ENCODE data around the gene MAP2K5.
"Not testable (repeated sequence)": the region's sequence is repeated elsewhere in the genome, so short reads cannot be mapped to it uniquely, and the experiment has no call there.

MAP2K5 gene

DNA sequence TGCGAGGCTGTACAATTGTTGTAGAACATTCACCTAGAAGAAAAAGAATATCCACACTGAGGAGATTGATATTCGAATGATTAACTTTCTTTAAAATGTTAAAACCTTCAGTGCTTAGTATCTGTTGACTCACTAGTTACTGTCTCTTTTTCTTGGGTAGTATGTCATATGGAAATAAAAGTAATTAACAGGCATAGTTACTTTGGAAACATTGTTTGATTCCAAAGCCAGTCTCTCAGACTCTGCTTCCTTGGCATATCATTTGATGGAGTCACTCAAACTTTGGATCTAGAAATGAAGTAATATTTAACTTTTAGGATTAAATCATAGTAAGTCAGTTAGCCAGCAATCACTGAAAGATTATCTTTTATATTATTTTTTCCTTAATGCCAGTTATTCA is 63.4 kb downstream of the MAP2K5 start:
- DNase-seq: no peak

DNA sequence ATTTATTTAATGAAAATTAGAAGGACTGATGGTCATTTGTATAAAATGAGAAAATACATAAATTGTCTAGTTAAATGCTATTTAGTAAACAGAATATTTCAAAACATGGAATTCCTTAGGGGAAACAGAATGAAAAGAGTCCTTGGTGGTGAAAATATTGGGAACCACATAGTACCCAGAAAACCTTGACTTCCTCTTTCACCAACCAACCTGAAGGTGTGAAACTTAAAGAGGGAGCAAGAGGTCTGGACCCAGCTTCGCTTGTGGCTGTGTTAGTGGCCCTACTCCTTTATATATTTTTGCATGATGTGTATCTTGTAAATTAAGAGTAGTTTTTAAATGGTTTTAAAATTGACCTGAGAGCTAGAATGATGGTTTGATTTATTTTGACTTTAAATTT is 64.2 kb downstream of the MAP2K5 start:
- DNase-seq: no peak

DNA sequence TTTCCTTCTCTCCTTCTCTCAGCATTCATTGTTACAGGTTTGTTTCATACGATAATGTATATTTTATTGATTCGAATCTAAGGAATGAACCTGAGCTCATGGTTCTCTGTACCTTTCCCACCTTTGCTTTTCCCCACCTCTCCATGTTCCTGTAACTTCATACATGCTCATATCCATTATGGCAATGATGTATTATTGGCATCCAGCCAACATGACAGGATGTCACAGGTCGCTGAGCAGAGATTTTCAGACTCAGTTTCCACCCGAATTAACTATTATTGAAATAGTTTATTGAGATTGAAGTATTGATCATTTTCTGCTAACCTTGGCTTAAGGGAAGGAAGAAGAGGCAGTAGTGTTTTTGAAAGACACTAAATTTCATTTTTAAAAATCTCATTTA is 64.8 kb downstream of the MAP2K5 start:
- no peak for DNase-seq

DNA sequence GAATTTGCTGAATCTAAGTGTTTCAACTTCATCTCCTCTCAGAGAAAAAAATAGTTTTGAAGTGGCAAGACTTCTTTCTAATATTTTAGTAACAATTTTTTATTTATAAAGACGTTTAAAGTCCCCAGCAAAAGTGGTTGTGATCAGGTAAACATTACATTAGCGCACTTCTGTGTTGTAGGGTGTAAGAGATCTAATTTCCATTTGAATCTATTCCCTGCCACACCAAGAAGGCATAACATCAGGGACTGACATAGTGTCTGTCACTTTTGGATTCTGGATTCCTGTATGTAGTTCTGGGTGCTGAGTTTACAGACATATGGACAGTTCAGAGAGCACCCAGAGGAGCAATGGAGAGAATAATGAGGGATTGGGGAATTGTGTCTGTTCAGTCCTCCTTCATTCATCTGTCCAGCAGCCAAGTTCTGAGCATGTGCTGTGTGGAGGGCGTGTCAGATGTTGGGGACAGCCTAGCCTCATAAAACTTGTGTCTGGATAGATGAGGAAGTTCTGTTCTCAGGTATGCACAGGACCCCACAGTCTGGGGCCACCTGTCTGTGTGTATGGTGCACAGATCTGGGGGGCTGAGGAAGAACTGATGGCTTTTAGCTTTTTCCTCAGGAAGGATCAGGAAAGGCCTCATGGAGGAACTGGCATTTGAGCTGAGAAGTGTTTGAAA is 65.6 kb downstream of the MAP2K5 start:
- DNase-seq: no peak

DNA sequence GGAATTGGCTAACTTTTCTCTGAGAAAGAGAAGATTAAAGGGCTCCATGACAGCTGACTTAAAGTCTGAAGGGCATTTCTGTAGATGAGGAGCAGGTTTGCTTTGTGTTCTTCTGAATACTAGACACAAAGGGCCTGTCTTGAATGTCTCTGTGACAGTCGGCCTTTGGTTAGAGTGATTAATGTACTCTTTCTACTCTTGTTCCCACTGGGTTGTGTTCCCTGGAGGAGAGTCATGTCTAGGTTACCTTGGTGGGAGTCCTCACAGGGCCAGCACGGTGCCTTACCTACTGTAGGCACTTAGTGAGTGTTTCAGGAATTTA is 66.1 kb downstream of the MAP2K5 start:
- no peak for DNase-seq

DNA sequence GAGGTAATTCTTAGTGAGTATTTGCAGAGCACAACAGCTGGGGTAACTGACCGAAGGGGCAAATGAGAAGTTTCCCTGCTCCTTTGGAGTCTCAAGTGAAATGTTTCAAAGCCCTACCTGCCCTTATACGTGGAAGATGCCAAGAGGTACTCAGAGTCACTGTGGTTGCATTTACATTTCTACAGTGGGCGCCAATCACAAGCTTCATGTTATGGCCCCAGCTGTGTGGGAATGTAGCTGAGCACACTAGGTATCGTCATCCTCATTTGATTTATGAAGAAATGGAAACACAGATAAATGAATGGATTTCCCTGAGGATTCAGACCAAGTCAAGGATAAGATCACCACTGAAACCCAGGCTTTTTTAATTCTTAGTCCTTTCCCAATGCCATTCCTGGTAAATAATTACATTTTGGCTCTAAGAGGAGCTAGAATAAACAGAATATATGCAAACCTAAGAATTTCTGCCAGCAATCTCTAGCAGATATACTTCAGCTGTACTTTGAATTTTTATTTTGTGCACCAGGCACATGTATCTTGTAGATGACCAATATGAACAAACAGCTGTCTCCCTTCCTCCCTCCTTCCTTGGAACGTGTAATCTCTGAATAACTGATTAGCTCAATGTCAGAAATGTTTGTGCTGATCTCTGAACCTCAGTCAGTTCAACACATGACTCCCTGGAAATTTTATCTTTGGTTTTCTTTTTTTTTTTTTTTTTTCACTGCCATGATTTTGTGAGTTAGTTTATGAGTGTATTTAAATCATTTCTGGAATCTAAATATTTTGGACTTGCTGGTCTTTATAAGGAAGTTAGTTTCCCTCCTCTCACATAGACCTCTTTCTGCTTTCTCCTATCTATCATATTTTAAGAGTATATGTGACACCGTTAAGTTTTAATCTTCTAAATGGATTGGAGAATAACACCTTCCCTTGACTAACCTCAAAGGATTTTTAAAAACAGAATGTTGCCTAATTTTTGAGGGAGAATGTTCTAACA is 69.2 kb downstream of the MAP2K5 start:
- no peak for DNase-seq

DNA sequence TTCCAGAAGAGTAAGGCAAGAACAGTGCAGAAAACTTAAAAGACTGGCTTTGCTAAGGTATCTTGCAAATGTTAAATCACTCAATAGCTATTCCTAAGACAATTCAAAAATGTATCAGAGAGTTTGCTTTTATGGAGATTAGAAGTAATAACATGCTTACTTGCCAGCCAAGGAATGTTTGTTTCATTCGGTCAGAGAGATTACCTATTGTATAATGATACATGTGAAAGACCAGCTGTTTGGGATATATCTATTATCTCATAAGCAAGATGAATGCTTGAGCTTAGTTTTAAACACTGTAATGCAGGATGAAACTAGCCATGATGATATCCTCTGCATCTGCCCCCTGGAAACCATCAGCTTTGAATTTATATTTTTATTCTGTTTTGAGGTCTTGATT is 70.7 kb downstream of the MAP2K5 start:
- no peak for DNase-seq

DNA sequence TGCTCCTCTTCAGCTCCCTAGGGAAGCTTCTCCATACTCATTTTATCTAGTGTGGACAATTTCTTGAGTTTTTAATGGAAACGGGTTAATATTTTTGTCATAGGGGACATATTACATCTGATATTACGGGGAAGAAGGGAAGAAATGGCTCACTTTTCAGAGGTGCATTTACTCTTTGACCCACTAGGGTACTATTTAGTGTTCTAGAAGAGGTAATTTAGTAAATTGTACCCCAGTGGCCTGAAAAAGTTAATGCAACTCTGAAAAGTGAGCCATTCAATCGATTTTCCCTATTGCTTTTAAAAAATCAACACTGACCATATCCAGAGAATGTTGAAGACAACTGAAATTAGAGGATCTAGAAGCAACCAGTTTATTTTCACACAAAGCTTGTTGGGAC is 71.2 kb downstream of the MAP2K5 start:
- DNase-seq: no peak

DNA sequence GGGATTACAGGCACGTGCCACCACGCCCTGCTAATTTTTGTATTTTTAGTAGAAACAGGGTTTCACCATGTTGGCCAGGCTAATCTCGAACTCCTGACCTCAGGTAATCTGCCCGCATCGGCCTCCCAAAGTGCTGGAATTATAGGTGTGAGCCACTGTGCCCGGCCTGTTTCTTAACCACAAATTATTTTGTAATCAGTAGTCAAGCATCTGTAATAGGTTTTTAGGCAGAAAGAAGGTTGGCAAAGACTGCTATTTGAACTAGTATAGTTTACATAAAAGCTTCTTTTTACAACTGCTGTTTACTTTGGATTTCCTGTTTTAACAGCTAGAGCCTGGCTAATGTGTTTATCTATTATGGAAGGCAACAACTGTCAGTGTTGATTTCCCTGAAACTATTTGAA is 72.6 kb downstream of the MAP2K5 start:
- not testable (repeated sequence) for DNase-seq

DNA sequence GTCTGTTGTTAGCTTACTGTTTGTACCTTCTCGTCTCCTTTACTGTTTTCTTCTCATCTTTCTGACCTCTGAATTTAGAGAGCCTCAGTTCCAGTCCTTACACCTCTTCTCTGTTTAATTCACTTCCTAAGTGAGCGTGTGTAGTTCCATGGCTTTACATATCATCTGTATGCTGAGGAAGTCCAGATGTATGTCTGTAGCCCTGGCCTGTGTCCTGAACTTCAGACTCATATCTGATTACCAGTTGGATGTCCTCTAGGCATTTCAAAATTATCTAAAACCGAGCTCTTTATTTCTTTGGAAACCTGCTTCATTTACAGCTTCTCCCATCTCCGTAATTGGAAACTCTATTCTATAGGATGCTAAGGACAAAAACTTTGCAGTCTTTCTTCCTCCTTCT is 75.8 kb downstream of the MAP2K5 start:
- no peak for DNase-seq

DNA sequence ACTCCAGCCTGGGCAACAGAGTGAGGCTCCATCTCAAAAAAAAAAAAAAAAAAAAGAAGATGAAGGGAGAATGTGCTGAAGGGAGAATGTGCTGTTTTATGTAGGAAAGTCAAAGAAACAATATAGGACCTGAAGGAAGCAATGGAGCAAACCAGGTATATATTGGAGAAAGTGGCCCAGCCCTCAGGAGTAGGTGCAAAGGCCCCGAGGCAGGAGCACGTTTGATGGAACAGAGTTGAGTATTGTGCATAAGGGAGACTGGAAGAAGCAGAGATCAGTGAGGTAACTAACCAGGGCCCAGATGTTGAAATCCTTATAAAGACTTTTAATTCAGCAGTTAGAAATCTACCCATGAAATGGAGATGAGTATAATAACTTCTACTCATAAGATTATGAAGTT is 79.6 kb downstream of the MAP2K5 start:
- DNase-seq: no peak

DNA sequence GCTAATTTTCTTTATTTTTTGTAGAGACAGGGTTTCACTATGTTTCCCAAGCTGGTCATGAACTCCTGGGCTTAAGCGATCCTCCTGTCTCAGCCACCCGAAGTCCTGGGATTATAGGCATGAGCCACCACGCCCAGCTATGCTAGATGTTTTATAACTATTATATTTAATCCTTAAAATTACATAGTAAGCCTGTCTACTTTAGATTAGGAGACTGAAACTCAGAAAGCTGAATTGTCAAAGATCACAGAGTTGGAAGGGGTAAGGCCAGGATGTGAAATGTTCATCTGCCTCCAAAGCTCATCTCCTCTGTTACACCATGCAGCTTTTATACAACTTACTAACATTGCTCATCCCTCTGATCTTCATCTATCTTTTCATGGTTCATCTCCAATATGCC is 89.8 kb downstream of the MAP2K5 start:
- no peak for DNase-seq

DNA sequence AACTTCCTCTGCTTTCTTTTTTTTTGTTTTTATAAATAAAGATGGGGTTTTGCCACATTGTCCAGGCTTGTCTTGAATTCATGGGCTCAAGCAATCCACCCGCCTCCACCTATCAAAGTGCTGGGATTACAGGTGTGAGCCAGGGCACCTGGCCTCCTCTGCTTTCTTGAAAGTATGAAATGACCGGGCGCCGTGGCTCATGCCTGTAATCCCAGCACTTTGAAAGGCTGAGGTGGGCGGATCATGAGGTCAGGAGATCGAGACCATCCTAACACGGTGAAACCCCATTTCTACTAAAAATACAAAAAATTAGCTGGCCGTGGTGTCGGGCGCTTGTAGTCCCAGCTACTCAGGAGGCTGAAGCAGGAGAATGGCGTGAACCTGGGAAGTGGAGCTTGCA is 93.4 kb downstream of the MAP2K5 start:
- not testable (repeated sequence) for DNase-seq

DNA sequence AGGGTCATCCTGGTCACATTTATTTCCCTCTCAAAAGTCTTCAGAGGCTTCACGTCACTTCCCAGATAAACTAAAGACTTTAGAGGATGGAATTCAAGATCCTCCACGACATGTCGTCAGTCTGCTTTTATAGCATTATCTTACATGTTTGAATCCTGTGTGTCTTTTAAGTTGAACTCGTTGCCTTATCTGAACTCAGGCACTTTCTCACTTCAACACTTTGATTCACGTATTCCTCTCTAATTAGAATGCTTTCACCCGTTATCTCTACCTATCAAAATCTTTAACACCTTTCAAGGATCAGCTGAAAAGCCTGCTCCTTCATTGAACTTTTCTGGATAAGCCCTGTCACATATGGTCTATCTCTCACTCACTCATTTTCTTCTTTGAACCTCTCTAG is 97.1 kb downstream of the MAP2K5 start:
- no peak for DNase-seq

DNA sequence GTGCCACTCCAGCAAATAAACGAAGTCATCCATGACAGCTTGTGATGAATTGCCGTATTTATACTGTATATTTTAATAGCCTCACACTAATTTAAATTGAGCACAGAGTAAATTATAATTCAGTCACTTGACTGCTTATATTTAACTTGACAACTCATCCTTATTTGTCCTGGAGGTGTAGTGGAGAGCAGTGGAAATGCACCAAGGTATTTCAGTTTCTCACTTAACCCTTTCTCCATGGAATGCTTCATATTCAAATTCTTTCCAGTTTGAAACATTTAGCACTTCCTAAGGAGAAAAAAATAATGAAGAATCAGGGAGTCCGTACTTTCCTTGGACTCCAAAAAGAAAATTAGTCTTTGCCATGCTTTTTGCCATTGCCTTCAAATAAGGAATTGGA is 99.0 kb downstream of the MAP2K5 start:
- DNase-seq: no peak

DNA sequence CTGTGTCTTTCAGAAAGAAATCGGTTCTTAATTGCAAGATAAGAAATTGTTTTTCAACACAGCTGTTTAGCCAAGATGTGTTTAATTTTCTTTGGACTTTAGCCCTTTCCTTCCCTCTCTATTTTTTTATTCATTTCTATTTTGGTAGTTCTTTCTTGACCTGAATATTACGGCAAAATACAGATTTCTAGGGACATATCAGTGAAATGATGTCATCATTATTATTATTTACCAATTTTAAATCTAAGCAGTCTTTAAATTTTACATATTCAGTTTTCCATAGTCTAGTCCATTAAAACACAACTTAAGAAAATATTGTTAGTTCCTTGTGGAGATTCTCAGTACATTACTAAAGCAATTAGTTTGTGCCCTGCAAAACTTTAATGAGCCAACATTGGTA is 104.3 kb downstream of the MAP2K5 start:
- no peak for DNase-seq

DNA sequence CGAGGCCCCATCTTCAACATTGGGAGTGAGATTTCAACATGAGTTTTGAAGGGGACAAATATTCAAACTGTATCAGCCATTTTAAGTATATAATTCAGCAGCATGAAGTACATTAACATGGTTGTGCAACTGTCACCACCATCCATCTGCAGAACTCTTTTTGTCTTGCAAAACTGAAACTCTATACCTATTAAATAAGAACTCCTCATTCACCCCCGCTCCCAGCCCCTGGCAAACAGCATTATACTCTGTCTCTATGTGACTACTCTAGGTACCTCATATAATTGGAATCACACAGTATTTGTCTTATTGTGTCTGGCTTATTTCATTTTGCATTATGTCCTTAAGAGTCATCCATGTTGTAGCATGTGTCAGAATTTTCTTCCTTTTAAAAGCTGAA is 110.1 kb downstream of the MAP2K5 start:
- no peak for DNase-seq

DNA sequence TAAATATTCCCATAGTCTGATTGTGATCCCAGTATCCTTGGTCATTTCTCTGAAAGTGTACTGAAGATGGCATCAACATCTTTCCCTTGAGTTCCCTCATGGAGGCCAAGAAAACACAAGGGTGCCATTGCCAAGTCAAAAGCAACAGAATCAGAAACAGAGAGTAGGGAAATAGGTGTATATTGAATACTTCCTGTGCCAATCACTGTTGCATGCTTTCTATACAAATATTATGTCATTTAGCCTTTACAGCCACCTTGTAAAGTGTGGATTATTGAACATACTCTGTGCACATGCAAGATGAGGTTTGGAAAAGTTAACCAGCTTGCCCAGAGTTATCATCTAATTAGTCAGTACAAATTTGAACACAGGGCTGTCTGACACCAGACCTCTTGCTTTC is 117.9 kb downstream of the MAP2K5 start:
- DNase-seq: no peak

DNA sequence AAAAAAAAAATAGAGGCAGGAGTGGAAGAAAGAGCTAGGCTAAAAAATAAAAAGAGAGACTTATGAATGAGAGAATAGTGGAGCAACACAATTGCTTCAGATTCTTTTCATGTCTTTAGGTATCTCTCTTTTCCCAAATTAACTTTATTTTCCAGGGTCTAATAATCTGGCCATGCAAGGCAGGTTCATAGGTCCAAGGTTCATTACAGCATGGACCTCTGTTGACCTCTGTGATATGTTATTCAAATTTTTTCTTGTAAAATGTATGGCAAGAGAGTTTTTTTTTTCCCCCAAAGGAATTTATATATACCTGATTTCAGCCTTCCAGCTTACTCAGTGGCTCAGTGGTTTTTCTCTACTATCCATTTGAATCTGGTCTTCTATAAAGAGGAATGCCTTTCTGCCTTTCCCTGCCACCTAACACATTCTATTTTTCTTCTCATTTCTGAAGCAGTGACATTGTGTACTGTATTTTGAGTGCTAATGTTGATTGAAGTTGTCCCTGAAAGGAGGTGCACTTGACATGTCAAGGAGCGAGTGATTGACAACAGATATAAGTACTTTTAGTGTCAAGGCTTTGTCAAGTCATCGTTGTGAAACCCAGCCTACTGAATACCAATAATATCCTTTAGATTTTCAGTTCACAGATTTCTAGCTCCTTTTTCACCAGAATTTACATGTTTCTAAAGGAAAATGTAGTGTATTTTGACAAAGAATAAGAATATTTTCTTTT is 118.5 kb downstream of the MAP2K5 start:
- DNase-seq: no peak

DNA sequence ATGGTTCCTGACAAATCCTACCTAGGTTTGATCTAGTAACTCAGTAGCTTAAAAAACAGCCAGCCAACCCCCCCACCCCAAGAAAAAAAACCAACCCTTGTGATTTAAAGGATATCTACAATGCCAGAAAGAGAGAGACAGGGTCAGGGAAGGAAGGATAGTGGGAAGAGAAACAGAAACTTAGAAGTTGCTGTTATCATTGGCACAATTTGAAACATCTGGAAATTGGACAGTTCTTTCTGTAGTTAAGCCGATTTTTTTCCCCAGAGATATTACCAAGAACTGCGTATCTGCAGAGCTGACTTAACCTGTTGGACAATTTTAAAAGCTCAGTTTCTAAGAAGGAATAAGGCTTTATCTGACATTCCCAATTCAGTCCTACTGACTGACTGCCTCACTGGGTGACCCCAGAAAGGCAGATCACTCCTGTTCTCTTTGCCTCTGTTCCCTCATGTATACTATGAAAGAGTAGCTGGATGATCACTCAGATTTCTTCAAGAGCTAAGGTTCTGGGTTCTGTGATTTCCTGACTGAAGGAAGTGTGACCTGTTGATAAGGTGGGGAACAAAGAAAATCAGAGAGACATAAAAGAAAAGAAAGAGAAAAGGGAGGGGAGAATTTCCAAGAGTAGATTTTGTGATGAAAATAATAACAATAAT is 128.3 kb downstream of the MAP2K5 start:
- DNase-seq: no peak

DNA sequence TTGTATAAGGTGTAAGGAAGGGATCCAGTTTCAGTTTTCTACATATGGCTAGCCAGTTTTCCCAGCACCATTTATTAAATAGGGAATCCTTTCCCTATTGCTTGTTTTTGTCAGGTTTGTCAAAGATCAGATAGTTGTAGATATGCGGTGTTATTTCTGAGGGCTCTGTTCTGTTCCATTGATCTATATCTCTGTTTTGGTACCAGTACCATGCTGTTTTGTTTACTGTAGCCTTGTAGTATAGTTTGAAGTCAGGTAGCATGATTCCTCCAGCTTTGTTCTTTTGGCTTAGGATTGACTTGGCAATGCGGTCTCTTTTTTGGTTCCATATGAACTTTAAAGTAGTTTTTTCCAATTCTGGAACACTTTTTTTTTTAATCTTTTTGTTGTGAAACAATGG is 130.3 kb downstream of the MAP2K5 start:
- DNase-seq: not testable (repeated sequence)

DNA sequence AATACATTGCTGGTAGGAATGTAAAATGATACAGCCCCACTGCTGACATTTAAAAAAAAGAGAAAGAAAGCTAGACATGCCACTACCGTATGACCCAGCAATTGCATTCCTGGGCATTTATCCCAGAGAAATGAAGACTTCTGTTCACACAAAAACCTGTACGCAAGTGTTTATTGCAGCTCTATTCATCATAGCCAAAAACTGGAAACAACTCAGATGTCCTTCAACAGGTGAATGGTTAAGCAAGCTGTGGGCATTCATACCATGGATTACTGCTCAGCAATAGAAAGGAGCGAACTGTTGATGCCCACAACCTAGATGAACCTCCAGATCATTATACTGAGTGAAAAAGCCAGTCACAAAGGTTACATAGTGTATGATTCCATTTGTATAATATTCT is 132.5 kb downstream of the MAP2K5 start:
- no peak for DNase-seq

DNA sequence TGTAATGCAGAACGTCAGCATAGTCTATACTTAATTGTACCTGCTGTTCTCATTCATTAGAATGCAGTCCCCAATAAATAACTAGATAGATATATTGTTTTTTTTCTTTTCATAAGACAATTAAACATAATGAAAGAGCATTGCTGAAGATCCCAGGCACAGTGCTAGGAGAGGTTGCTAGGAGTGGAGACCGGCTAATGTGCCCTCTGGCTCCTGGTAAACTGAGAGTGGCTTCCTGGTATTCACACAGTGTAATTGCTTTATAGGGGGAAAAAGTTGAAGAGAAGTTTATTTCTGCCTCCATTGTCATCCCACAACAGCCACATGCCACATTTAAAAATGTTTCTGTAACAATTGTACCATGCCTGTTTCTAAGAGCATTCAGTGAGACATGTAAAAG is 135.6 kb downstream of the MAP2K5 start:
- DNase-seq: no peak
